Astrocyte (in vitro differentiated cells and primary cell): ENCODE measurements around the gene ITGA1.

ENCODE experiments used
- CTCF ChIP-seq: IDR thresholded peaks from 2 replicates; pipeline ENCODE4 v1.5.1; 2011; ENCODE audit warnings: low read depth, mild to moderate bottlenecking, inconsistent platforms, low read length, moderate library complexity; ENCODE audit not compliant: insufficient read depth
- EZH2 ChIP-seq: IDR thresholded peaks from 2 replicates; pipeline ENCODE4 v1.6.1; 2012; ENCODE audit warnings: mild to moderate bottlenecking, low read length, inconsistent platforms; ENCODE audit not compliant: insufficient read depth

DNA sequence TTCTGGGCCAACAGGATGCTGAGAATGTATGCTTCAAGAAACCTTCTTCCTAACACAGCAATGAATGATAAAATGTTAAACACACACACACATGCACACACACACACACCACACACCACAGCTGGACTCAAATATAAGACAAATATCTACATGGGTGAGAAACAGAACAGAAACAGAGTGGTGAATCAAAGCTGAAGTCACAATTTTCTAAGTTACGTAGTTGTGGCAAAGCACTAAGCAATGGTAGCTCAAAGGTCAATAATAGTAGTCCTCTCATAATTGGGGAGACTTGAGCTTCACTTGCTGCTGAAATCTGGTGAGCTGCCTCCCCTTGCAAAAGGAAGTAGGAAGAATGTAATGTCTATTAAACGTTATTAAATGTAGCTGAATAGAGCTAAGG is 33.7 kb upstream of the ITGA1 start:
- TF ChIP-seq CTCF: no peak
- no peak for TF ChIP-seq EZH2
